Neural cell (in vitro differentiated cells): ENCODE results near the gene ZBTB48. TPM values are rescaled to one million over a fixed set of nuclear protein-coding genes. Genes with fewer than 3 reads are reported as not detected.

Source experiments
- H2AFZ ChIP-seq: fragments of 200-600, 300-800 bp; sonication (generic), shearing (Covaris generic); 2 replicates; pipeline ENCODE4 v1.6.0; 2014; ENCODE audit warnings: low read depth, mild to moderate bottlenecking, antibody characterized with exemption, low read length, moderate library complexity
- H3F3A ChIP-seq: fragments of 200-600 bp; shearing (Covaris generic); 2 replicates; pipeline ENCODE4 v1.6.1; 2016; ENCODE audit warnings: mild to moderate bottlenecking, moderate library complexity, mixed read lengths, antibody characterized with exemption, low read length; ENCODE audit not compliant: insufficient read depth, poor library complexity, severe bottlenecking
- H3K27ac ChIP-seq: fragments of 200-600, 300-800 bp; sonication (generic), shearing (Covaris generic); 2 replicates; pipeline ENCODE4 v1.5.1; 2014; ENCODE audit warnings: mild to moderate bottlenecking, low read length, moderate library complexity
- H3K27me3 ChIP-seq: fragments of 300-800, 200-600 bp; sonication (generic), shearing (Covaris generic); 2 replicates; pipeline ENCODE4 v1.6.0; 2014; ENCODE audit warnings: mild to moderate bottlenecking, low read depth, low read length, moderate library complexity; ENCODE audit not compliant: insufficient read depth
- H3K36me3 ChIP-seq: fragments of 300-800, 200-600 bp; sonication (generic), shearing (Covaris generic); 2 replicates; pipeline ENCODE4 v1.5.1; 2014; ENCODE audit warnings: mild to moderate bottlenecking, antibody characterized with exemption, low read length, moderate library complexity; ENCODE audit not compliant: insufficient read depth
- H3K4me2 ChIP-seq: fragments of 300-800, 200-600 bp; sonication (generic), shearing (Covaris generic); 2 replicates; pipeline ENCODE4 v1.6.0; 2014; ENCODE audit warnings: mild to moderate bottlenecking, low read length
- H3K4me3 ChIP-seq: fragments of 300-800, 200-600 bp; sonication (generic), shearing (Covaris generic); 2 replicates; pipeline ENCODE4 v1.5.1; 2014; ENCODE audit warnings: mild to moderate bottlenecking, low read length, moderate library complexity
- H3K79me2 ChIP-seq: fragments of 200-600 bp; shearing (Covaris generic); replicated peaks from 2 replicates; pipeline ENCODE4 v1.6.0; 2014; ENCODE audit warnings: mild to moderate bottlenecking, low read length, moderate library complexity; ENCODE audit not compliant: insufficient read depth
- H3K9ac ChIP-seq: fragments of 300-800, 200-600 bp; sonication (generic), shearing (Covaris generic); 2 replicates; pipeline ENCODE4 v1.6.1; 2016; ENCODE audit warnings: mild to moderate bottlenecking, low read length, mixed read lengths
- H3K9me2 ChIP-seq: fragments of 200-600 bp; shearing (Covaris generic); 2 replicates; pipeline ENCODE4 v1.6.1; 2016; ENCODE audit warnings: mild to moderate bottlenecking, low read length, mixed read lengths; ENCODE audit not compliant: insufficient read depth
- H3K9me3 ChIP-seq: fragments of 200-600, 300-800 bp; sonication (generic), shearing (Covaris generic); 2 replicates; pipeline ENCODE4 v1.6.1; 2016; ENCODE audit warnings: mild to moderate bottlenecking, mixed run types, low read length, moderate library complexity, mixed read lengths
- H4K20me1 ChIP-seq: fragments of 200-600 bp; shearing (Covaris generic); 2 replicates; pipeline ENCODE4 v1.6.1; 2016; ENCODE audit warnings: mild to moderate bottlenecking, mixed run types; ENCODE audit not compliant: insufficient read depth
- EP300 ChIP-seq: fragments of 450-650 bp; conservative IDR thresholded peaks from 2 replicates; pipeline ENCODE4 v1.6.1; 2014; ENCODE audit warnings: antibody characterized with exemption, mild to moderate bottlenecking, moderate library complexity; ENCODE audit not compliant: poor library complexity, severe bottlenecking
- EZH2 ChIP-seq: fragments of 200-600, 300-800 bp; shearing (Covaris generic), sonication (generic); IDR thresholded peaks from 2 replicates; pipeline ENCODE4 v1.6.1; 2014; ENCODE audit warnings: antibody characterized with exemption, low read length, borderline replicate concordance, mild to moderate bottlenecking; ENCODE audit not compliant: insufficient read depth, poor library complexity, severe bottlenecking
- MXI1 ChIP-seq: fragments of 450-650 bp; conservative IDR thresholded peaks from 2 replicates; pipeline ENCODE4 v1.6.1; 2014; ENCODE audit warnings: antibody characterized with exemption, mild to moderate bottlenecking; ENCODE audit not compliant: poor library complexity, severe bottlenecking
- POLR2AphosphoS5 ChIP-seq: IDR thresholded peaks from 2 replicates; pipeline ENCODE4 v1.6.1; 2012
- RAD21 ChIP-seq: fragments of 450-650 bp; conservative IDR thresholded peaks from 2 replicates; pipeline ENCODE4 v1.6.1; 2014; ENCODE audit warnings: antibody characterized with exemption, mild to moderate bottlenecking, moderate library complexity
- SMC3 ChIP-seq: fragments of 450-650 bp; conservative IDR thresholded peaks from 2 replicates; pipeline ENCODE4 v1.6.1; 2014; ENCODE audit warnings: antibody characterized with exemption, mild to moderate bottlenecking, moderate library complexity; ENCODE audit not compliant: poor library complexity
- TAF1 ChIP-seq: IDR thresholded peaks from 2 replicates; pipeline ENCODE4 v1.6.1; 2012; ENCODE audit warnings: low read depth
- polyA plus RNA-seq: library from polyadenylated mRNA; depleted of rRNA; stranded (reverse); fragments of >200 nt; gene quantifications from 2 replicates; pipeline ENCODE4 v1.2.3, GENCODE V29; 2014
- TF ChIP-seq, protein P1 (sequence below): IDR thresholded peaks from 2 replicates; pipeline ENCODE4 v1.6.1; 2012; ENCODE audit warnings: borderline replicate concordance
- TF ChIP-seq, protein P2 (sequence below): fragments of 450-650 bp; IDR thresholded peaks from 2 replicates; pipeline ENCODE4 v1.5.1; 2014; ENCODE audit warnings: antibody characterized with exemption, mild to moderate bottlenecking, moderate library complexity; ENCODE audit not compliant: poor library complexity, severe bottlenecking

Gene ZBTB48
- polyA plus RNA-seq, 1 donor from 2014 or later, result 48.2 TPM

DNA sequence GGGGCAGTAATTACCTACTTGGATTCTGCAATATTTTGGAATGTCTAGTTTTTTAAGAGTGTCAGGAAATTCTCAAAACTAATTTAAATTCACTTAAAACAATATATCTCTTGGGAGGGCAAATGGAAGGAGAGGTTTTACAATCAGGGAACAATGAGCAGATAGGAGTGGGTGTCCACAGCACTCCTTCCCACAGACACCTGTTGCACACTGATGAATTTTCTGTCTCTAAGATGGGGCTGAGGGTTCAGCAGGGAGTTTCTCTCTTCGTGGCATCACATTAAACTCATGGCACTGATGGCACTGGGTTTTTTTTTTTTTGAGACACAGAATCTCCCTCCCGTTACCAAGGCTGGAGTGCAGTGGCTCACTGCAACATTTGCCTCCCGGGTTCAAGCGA is 39.3 kb downstream of the ZBTB48 start:
- H3F3A ChIP-seq, result no peaks in the 10 kb centered on the region
- no peaks in the 10 kb centered on the region for H3K9me3 ChIP-seq
- H2AFZ ChIP-seq, result no peak overlapping the region
- no peak overlapping the region for H3K9ac ChIP-seq
- no peak overlapping the region for H3K4me3 ChIP-seq
- H3K4me2 ChIP-seq, result no peak overlapping the region
- H3K27me3 ChIP-seq, result no peaks in the 10 kb centered on the region
- no peaks in the 10 kb centered on the region for H3K9me2 ChIP-seq
- peaks cover 8% of the 10 kb centered on the region for H4K20me1 ChIP-seq
- H3K27ac ChIP-seq, result no peak overlapping the region
- TF ChIP-seq, protein P1, sequence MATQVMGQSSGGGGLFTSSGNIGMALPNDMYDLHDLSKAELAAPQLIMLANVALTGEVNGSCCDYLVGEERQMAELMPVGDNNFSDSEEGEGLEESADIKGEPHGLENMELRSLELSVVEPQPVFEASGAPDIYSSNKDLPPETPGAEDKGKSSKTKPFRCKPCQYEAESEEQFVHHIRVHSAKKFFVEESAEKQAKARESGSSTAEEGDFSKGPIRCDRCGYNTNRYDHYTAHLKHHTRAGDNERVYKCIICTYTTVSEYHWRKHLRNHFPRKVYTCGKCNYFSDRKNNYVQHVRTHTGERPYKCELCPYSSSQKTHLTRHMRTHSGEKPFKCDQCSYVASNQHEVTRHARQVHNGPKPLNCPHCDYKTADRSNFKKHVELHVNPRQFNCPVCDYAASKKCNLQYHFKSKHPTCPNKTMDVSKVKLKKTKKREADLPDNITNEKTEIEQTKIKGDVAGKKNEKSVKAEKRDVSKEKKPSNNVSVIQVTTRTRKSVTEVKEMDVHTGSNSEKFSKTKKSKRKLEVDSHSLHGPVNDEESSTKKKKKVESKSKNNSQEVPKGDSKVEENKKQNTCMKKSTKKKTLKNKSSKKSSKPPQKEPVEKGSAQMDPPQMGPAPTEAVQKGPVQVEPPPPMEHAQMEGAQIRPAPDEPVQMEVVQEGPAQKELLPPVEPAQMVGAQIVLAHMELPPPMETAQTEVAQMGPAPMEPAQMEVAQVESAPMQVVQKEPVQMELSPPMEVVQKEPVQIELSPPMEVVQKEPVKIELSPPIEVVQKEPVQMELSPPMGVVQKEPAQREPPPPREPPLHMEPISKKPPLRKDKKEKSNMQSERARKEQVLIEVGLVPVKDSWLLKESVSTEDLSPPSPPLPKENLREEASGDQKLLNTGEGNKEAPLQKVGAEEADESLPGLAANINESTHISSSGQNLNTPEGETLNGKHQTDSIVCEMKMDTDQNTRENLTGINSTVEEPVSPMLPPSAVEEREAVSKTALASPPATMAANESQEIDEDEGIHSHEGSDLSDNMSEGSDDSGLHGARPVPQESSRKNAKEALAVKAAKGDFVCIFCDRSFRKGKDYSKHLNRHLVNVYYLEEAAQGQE, result no peak
- TF ChIP-seq EP300 (no peak), EZH2 (no peak), MXI1 (no peak), RAD21 (no peak)
- peaks cover 16% of the 10 kb centered on the region for H3K79me2 ChIP-seq
- H3K36me3 ChIP-seq, result no peaks in the 10 kb centered on the region

DNA sequence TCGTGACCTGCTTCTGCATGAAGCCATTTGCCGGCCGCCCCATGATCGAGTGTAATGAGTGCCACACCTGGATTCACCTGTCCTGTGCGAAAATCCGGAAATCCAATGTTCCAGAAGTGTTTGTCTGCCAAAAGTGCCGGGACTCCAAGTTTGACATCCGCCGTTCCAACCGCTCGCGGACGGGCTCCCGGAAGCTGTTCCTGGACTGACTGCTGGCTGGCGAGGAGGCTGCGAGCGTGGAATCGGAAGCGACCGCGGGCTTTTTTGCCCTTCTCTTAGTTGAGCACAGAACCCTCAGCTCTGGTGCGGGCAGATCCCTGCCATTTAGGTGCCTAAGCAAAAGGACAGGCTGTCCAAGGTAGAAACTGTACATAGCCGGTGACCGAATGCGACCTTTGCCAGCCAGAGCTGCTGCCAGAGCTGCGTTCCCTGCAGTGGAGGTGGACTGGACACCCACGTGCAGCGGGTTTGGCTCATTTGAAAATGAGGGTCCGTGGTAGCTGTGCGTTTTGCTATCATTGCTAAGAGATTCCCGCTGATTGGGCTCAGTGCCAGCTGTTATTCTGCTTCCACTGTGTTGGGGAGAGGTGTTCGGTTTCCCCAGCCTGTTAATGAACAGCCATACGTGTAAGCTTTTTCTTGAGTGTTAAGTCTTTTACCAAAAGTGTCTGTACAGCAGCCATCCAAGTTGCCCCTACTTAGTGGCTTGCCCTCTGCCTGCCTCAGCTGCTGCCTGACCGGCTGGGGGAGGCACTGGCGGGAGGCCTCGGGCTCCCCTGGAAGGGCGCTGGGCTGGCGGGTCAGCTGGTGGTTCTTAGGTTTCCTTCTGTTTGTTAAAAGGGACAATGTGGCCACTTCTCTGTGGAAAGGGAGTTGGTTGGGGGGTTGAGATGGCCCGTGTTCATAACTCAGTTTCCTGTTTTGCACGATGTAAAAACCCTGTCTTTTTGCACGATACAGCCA is 41.9 kb downstream of the ZBTB48 start:
- Histone ChIP-seq H3K79me2 (peaks cover 23% of the 10 kb centered on the region), H3F3A (no peaks in the 10 kb centered on the region), H2AFZ (no peak overlapping the region), H3K4me2 (no peak overlapping the region), H3K9me3 (no peaks in the 10 kb centered on the region), H3K9me2 (no peaks in the 10 kb centered on the region), H3K9ac (no peak overlapping the region), H3K27ac (no peak overlapping the region), H3K4me3 (no peak overlapping the region), H3K36me3 (no peaks in the 10 kb centered on the region), H4K20me1 (no peaks in the 10 kb centered on the region), H3K27me3 (no peaks in the 10 kb centered on the region)
- TF ChIP-seq EP300 (no peak), RAD21 (no peak), TAF1 (no peak)

DNA sequence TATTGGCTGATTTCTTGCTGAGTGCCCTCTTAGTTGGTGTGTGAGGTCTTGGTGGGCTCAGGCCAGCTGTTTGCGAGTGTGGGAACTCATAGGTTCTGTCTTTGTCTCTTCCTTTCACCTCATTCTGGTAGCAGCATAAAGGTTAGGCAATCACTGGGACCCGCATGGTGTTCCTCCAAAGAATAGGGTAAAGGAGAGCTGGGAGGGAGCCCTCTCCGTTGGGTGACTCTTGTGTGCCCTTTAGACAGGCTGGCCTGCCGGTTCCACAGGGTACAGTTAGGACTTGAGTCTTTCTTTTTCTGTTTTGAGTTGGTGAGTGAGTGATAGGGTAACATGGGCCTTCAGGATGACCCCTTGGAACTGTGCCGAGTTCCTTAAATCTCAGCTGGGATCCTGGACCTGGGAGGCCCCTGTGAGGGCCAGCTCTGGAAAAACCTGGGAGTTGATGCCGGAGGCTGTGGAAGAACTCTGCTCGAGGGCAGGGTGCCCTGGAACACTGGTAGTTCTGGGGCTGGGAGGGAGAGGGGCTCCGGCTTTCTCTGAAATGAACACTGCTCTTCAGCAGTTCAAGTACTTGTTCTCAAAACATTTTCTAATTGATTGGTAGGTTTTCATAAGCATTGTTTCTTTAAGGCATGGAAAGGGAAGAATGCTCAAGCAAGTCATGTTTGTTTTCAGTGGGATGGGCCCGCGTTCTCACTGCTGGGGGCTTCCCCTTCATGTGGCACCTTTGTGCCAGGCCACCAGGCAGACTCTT is 42.8 kb downstream of the ZBTB48 start:
- H3K4me3 ChIP-seq, result no peak overlapping the region
- H3F3A ChIP-seq, result no peaks in the 10 kb centered on the region
- H3K9me2 ChIP-seq, result no peaks in the 10 kb centered on the region
- no peak overlapping the region for H2AFZ ChIP-seq
- H3K9me3 ChIP-seq, result no peaks in the 10 kb centered on the region
- H3K4me2 ChIP-seq, result no peak overlapping the region
- no peaks in the 10 kb centered on the region for H4K20me1 ChIP-seq
- H3K9ac ChIP-seq, result no peak overlapping the region
- peaks cover 20% of the 10 kb centered on the region for H3K79me2 ChIP-seq
- no peaks in the 10 kb centered on the region for H3K27me3 ChIP-seq
- H3K27ac ChIP-seq, result no peak overlapping the region
- H3K36me3 ChIP-seq, result no peaks in the 10 kb centered on the region
- no peak for TF ChIP-seq SMC3
- TF ChIP-seq, protein P1, result no peak
- TF ChIP-seq EP300, result no peak
- TF ChIP-seq, protein P2, sequence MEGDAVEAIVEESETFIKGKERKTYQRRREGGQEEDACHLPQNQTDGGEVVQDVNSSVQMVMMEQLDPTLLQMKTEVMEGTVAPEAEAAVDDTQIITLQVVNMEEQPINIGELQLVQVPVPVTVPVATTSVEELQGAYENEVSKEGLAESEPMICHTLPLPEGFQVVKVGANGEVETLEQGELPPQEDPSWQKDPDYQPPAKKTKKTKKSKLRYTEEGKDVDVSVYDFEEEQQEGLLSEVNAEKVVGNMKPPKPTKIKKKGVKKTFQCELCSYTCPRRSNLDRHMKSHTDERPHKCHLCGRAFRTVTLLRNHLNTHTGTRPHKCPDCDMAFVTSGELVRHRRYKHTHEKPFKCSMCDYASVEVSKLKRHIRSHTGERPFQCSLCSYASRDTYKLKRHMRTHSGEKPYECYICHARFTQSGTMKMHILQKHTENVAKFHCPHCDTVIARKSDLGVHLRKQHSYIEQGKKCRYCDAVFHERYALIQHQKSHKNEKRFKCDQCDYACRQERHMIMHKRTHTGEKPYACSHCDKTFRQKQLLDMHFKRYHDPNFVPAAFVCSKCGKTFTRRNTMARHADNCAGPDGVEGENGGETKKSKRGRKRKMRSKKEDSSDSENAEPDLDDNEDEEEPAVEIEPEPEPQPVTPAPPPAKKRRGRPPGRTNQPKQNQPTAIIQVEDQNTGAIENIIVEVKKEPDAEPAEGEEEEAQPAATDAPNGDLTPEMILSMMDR, result no peak
- TF ChIP-seq EZH2, result no peak
- no peak for TF ChIP-seq POLR2AphosphoS5
- TF ChIP-seq RAD21, result no peak
- TF ChIP-seq MXI1, result no peak
- TF ChIP-seq TAF1, result no peak
